ENCODE data around the gene NOPCHAP1.

DNA sequence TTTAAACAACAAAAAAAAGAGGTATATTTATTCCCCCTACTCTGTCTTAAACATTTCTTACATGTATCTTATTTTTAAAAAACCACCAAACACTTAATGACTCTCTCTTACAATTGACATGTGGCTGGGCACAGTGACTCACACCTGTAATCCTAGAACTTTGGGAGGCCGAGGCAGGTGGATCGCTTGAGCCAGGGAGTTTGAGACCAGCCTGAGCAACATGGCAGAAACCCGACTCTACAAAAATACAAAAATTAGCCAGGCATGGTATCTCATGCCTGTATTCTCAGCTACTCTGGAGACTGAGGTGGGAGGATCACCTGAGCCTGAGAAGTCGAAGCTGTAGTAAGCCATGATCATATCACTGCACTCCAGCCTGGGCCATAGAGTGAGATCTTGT lies 44.0 kb upstream of the NOPCHAP1 start:
- TF ChIP-seq, protein P1, sequence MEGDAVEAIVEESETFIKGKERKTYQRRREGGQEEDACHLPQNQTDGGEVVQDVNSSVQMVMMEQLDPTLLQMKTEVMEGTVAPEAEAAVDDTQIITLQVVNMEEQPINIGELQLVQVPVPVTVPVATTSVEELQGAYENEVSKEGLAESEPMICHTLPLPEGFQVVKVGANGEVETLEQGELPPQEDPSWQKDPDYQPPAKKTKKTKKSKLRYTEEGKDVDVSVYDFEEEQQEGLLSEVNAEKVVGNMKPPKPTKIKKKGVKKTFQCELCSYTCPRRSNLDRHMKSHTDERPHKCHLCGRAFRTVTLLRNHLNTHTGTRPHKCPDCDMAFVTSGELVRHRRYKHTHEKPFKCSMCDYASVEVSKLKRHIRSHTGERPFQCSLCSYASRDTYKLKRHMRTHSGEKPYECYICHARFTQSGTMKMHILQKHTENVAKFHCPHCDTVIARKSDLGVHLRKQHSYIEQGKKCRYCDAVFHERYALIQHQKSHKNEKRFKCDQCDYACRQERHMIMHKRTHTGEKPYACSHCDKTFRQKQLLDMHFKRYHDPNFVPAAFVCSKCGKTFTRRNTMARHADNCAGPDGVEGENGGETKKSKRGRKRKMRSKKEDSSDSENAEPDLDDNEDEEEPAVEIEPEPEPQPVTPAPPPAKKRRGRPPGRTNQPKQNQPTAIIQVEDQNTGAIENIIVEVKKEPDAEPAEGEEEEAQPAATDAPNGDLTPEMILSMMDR (IDR thresholded peaks at IDR 0.05), result no peak
- no peak for TF ChIP-seq POLR2A (IDR thresholded peaks at IDR 0.05)
